ENCODE measurements around the gene FGF6.
"Not testable (repeated sequence)": the region's sequence is repeated elsewhere in the genome, so short reads cannot be mapped to it uniquely, and the experiment has no call there.

Gene FGF6, protein sequence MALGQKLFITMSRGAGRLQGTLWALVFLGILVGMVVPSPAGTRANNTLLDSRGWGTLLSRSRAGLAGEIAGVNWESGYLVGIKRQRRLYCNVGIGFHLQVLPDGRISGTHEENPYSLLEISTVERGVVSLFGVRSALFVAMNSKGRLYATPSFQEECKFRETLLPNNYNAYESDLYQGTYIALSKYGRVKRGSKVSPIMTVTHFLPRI

DNA sequence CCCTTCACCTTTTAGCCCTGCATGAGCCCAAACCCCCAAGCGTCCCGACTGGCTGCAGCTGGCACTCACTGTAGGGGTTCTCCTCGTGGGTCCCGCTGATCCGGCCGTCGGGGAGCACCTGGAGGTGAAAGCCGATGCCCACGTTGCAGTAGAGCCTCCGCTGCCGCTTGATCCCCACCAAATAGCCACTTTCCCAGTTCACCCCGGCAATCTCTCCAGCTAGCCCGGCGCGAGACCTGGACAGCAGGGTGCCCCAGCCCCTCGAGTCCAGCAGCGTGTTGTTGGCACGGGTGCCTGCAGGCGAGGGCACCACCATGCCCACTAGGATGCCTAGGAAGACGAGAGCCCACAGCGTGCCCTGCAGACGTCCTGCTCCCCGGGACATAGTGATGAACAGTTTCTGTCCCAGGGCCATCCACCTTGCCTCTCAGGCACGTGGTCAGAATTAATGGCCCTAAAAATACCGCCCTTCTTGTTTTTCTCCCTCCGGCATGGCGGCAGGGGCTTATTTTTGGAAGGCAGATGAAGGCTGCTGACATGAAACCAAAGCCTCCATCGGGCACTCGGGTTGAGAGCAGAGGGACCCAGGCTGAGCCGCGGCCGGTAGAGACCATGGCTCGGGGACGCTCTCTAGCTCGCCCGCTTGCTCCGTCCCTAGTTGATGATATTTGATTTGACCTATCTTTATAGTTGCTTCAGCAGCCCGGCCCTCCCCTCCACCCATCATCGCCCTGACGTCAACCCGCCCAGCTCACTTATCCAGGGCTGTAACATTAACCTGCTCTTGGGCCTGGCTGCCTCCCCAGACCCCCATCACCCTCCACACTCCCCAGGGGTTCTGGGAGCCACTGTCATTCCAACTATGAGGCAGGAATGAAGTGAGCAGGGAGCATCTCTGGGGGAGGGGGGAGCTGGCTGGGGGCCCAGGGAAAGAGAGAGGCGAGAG, at the start of gene FGF6:
Gene FGF6, minus strand, starts transcription at position 660 of the 946 bp plus-strand sequence. Its CDS starts 245 bp downstream, at position 415.
- no peak for DNase-seq (ENCODE audit: low read depth in 3 of 3)

DNA sequence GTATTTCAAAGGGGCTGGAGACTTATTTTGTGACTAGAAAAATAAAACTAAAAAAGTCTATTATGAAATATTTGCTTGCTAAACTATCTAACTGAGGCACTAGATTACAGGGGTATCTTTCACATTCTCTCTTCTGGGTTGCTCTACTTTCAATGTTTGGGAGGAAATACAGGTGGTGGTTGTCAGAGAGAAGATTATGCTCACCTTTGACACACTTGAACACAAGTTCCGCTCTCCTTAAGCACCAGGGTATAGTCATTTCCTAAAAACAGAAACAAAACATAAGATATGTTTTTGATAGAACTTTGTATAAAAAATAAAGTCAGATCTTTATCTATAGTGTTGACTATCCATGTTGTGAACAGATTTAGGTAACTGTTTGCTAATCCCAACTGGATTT, 45.4 kb upstream of the FGF6 start:
- no peak for DNase-seq (ENCODE audit: low read depth in 3 of 3)

DNA sequence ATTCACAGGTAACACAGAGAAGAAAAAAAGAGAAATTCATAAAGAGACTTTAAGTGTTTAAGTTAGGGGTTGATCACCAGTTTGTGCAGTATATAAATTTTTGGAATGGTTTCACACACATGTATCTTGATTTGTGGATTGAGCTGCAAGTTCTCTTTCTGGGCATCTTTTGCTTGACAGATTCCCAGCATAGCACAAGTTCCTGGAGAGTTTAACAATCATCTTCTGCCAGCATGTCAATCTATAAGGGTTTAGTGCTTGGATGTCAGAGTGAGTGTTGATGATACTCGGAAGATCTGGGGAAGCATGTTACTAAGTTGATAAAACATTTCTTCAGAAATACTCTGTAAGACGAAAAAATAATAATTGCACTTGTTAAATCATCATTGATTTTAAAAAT, 43.9 kb upstream of the FGF6 start:
- no peak for DNase-seq (ENCODE audit: low read depth in 3 of 3)

DNA sequence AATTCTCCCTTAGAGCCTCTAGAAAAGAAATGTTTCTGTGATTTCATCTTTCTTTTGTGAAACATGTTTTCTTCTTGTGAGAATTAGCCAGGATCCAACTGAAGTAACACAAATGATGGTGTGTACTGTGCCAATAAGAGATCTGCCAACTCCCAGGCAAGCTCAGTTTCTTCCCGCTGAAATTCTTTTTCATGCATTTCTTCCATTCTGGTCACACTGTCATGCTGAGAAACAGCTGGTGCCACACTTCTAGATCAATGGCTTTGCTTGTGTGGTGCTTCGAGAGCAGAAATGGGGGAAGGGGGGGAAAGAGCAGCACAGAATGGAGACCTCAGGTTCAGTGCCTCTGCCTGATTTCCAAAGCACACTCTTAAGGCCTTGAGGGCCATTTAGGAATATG, 41.4 kb upstream of the FGF6 start:
- DNase-seq (ENCODE audit: low read depth in 3 of 3), result no peak

DNA sequence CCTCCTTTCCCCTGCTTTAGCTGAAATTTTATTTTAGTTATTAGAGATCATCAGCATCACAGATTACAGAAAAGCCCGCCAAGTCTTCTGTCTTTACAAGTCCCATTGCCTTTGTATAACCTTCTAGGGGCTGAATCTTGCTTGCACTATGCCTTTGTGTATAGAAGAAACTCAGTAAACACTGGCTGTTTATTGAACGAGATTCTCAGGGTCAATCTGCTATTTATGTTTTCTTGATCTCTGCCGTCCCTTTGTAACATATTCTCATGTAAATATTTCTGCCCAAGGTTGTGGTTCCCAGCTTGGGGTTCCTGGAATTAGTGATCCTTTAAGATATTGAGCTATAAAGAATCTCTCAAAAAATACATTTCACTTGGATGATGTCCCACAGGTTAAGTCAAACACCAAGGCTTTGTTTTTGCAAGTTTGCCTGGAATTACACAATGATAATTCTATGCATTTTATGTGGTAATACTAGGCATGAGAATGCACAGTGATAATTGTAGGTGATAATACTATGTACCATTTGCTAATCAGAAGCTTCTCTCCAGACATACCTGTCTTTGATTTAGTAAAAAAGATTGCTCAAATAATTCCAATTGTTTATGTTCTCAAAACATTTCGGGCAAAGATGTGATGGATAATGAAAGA, 40.6 kb upstream of the FGF6 start:
- no peak for DNase-seq (ENCODE audit: low read depth in 3 of 3)

DNA sequence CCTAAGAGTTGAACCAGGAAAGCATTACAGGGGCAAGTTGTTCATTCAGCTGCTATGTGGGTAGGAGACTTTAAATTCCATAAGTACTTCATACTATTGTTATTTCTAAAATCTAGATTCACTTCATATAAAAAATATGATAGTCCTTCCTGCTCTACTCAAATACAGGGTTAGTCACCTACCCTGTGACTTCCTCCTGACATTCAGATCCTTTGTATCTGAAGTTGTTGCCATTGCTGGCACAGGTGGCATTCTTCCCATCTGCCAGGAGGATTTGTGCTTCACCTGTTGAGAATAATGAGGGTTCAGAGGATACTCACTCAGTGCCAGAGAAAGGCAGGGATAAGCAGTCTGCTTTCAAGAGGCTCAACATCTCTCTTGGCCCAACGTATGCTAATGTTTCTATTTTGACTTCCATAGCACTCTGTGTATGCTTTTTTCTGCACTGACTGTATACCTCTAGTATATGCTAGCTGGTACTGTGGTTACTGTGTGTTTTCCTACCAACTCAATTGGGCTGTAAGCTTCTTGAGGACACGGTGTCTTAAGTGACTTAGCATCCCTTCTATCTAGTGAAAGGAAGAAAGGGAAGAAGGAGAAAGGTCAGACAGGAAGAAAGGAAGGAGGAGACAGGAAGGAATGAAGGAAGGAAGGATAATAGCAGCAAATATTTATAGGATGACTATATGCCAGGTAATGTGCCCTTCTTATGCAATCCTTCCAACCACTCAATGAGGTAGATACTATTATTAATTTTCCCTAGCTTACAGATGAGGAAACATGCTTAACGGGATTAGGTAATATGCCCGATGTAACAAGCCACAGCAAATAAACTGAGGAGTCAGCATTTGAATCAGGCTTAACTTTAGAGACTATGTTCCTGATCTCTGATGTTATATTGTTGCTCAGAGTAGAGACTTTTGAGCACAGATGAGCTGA, 38.5 kb upstream of the FGF6 start:
- no peak for DNase-seq (ENCODE audit: low read depth in 3 of 3)

DNA sequence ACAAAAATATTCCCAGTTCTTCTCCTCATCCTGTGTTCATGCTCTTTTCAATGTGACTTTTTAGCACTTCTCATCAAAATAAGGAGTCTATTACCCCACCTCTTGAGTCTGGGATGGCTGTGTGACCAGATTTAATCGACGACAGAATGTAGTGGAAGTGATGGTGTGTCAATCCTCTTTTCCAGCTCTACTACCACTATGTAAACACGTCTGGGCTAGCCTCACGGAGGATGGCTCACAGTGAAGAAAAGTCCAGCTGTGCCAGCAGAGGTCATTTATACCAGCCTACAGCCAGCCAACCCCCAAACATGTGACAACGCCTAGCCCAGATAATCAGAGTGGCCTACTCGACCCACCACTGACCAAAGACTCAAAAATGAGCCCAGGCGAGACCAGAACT, 37.3 kb upstream of the FGF6 start:
- no peak for DNase-seq (ENCODE audit: low read depth in 3 of 3)

DNA sequence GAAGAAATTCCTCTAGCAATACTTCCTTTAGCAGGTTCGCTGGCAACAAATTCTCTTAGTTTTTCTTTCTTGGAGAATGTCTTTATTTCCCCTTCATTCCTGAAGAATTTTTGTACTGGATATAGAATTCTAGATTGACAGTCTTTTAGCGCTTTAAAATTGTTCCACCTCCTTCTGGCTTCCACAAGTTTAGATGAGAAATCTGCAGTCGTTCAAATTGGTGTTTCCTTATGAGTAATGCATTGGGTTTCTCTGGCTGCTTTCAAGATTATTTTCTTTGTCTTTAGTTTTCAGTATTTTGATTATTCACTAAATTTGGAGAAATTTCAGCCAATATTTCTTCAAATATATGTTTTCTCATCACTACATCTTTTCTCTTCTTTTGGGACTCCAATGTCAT, 33.3 kb upstream of the FGF6 start:
- DNase-seq (ENCODE audit: low read depth in 3 of 3), result no peak

DNA sequence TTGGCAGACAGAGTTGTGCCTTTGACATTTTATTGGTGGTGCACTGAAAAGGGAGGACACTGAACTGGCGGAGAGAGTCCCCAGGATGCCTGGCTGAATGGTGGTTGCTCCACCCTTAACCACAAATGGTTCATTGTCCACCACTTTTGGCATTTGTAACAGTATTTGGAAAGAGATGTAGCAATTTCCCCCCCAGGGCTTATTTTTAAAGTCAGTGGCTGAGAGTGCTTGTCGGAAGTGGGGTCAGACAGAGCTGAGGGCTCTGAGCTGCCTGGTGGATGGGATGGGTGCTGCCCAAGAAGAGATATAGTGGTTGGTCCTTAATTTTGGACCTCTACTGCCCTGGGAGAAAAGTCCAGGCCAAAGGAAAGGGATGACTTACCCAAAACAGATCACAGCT, 31.5 kb upstream of the FGF6 start:
- no peak for DNase-seq (ENCODE audit: low read depth in 3 of 3)

DNA sequence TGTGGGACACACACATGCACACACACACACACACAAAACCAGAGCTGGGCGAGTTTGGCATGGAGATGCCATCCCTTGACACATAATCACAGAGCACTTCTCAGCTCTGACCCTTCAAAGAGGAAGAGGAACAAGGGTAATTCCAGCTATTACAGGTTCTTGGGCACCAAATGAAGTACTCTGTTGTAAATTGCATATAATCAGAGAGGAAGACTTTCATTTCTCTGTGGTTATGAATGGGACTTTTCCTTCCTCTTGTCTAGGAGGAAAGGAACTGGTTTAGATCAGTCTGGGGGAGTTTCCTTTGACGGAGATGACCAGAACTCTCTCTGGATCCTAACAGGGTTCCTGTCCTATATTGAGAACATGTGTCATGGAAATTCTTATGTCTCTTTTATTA, 26.4 kb upstream of the FGF6 start:
- no peak for DNase-seq (ENCODE audit: low read depth in 3 of 3)

DNA sequence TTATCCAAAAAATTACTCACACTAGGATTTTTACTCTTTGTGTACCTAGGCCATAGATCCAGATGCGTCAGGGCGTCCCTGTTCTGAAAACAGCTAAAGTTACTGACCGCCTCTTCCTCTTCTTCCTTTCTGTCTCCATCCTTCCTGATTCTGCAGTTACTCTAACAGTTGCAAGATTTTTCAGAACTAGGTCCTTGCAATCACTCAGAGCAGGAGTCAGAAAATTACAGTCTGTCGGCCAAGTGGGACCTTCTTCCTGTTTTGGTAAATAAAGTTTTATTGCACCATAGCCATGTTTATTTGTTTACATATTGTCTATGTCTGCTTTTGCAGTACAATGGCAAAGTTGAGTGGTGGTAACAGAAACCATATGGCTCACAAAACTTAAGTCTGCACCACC, 25.6 kb upstream of the FGF6 start:
- no peak for DNase-seq (ENCODE audit: low read depth in 3 of 3)

DNA sequence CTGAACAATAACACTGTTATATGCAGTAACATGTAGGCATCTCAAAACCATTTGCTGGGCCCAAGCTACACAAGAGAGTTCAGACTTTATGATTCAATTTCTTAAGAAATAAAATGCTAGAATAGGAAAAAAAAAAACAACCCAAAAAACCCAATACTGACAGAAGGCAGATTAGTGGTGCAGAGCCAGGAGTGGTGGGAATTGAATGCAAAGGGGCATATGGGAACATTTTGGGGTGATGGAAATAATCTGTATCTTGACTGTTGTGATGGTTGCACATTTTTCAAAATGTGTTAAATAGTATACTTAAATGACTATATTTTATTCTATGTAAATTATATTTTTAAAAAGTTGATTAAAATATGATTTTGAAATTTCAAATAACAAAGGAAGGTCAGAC, 23.4 kb upstream of the FGF6 start:
- DNase-seq (ENCODE audit: low read depth in 3 of 3), result no peak

DNA sequence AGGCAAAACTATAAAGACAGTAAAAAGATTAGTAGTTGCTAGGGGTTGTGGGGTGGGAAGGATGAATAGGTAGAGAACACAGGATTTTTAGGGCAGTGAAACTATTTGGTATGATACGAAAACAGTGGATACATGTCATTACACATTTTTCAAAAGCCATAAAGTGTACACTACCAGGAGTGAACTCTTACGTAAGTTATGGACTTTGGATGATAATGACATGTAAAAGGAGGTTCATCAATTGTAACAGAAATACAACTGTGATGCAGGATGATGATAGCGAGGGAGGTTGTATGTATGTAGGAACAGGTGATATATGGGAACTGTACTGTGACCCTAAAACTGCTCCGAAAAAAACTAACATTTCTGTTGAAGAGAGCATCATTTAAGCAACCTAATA, 15.1 kb upstream of the FGF6 start:
- DNase-seq (ENCODE audit: low read depth in 3 of 3), result no peak

DNA sequence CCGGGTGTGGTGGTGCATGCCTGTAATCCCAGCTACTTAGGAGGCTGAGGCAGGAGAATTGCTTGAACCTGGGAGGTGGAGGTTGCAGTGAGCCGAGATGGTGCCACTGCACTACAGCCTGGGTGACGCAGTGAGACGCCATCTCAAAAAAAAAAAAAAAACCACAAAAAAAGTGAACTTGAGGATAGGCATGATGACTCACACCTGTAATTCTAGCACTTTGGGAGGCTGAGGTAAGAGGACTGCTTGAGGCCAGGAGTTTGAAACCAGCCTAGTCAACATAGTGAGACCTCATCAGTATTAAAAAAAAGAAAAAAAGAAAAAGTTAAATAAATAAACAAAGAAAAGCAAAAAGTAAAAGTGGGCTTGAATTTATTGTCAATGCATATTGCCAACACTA, 10.2 kb upstream of the FGF6 start:
- DNase-seq (ENCODE audit: low read depth in 3 of 3), result not testable (repeated sequence)

DNA sequence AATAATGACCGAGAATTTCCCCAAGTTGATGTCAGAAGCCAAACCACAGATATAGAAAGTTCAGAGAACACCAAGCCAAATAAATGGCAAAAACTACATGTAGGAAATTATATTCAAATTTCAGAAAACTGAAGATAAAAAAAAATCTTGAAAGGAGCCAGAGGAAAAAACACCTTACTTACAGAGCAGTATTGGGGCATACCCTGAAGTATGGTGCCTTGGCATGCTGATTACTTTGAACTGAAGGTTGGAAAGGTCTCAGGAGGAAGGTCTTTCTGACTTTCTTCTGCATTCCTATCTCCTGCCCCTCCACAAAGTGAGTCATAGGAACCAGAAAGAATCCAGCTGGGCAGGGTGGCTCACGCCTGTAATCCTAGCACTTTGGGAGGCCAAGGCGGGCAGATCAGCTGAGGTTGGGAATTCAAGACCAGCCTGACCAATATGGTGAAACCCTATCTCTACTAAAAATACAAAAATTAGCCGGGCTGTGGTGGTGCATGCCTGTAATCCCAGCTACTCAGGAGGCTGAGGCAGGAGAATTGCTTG, 8.8 kb upstream of the FGF6 start:
- no peak for DNase-seq (ENCODE audit: low read depth in 3 of 3)

DNA sequence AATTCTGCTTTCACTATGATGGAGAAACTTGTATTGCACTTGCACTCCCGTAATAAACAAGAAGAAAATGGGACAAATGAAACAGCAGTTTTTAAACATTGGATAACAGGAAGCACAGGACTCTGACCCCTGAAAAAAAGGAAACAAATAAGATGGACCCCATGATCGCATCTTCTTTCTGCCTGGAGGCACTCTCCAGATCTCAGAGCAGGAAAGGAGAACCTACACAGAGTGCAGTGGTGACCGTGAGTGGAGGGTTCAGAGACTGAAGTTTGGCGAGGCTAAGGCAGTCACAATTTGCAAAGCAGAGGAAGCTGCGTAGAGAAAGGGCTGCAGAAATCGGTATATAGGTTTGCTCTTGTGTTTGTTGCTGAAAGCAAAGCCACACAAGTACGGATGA, 6.1 kb upstream of the FGF6 start:
- no peak for DNase-seq (ENCODE audit: low read depth in 3 of 3)

DNA sequence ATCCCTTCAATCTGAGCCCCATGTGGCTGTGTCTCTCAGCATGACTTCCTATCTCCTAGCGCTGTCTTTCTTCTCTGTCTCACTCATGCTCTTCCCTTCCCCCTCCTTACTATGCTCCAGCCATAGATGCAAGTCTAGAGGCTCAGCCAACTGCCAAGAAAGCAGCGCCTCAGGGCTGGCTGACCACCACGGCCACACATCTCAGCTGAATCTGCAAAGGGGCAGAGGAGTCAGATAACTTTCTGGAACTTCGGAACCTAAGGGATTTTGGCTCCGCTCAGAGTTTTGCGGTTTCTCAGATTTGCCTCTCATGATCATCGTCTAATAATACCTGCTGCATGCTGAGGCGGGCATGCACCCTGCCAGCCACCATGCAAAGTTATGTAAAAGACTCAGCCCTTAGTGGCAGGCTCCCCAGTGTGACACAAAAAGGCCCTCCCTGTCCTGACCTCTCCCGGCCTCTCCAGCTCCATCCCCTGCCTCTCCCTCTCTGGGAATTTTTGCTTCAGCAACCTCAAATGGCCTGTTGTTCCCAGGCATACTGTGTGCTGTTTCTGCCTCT, 5.0 kb upstream of the FGF6 start:
- no peak for DNase-seq (ENCODE audit: low read depth in 3 of 3)

DNA sequence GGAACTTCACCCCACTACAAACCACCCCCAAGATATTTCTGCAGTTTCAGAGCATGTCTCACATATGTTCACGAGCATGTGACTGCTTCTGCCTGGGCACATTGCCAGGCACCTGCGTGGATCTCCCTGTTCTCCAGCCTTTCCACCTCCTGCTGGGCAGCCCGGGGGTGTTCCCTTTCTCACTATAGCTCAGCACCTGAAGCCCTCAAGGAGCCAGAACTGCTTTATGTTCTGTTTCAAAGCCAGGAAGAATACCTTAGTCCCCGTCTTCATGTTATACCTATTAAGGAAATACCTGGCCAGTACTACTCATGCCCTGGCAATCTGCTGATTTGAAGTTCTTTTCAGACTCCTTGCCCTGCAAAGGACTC, 4.2 kb upstream of the FGF6 start:
- DNase-seq (ENCODE audit: low read depth in 3 of 3), result no peak

DNA sequence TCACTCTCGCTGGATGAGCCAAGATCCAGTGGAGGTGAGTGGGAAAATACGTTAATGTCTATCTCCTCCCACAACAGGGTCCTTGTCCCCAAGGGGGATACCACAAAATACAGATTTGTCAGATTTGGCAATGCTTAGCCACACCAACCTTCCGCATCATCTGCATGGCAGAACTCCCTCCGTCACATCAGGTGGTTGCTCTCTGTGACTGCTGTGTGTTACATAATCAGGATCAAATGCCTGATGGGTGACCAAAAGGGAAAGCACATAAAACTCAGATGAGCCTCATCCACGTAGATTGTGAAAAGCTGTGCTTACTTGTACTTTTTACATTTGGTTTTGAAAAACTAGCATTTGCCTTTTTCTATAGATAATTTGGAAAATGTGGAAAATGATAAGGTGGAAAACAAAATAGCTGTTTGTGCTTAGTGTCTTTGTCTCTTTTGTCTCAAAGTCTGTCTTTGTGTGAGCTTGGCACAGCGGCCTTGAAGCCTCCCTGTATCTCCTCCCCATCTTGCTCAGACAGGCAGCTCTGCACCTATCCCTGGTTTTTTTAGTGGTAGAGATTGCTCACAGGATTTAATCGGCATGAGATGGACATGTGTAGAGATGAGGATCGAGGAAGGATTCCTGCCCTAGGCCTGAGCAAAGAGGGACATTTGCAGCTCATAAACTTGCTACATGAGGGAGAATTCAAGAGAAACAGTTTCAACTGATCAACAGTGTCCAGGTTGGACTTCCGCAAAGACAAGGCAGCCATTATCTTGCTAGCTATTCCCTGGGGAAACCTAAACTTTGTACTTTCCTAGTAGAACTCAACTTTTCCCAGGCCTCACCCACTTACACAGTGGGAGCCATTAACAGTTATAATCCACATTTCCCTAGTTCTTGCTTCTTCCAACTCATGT, 3.6 kb upstream of the FGF6 start:
- no peak for DNase-seq (ENCODE audit: low read depth in 3 of 3)

DNA sequence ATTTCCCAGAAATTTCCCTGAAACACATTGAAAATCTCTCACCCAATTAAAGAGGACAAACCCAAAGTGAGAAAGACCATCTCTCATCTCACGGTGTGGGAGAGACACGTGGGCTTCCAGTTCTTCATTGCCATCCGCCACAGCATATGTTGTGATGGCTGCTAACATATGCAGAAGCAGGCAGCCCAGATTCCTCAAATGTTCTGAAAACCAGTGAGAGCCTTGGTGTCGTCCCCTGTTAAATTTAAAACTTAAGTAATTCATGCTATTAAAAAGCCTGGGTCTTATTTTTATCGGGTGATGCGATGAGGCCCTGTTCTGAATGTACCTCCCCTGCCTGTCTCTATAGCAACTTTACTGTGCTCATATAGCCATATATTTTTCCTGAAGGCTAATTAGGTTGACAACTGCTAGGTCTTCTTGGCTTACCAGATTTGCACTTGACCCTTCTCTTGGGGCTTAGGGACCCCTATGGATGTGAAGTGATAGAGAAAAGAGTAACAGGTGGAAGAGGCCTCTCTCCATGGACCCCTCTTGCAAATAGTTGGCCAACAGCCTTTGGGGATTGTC, 2.8 kb upstream of the FGF6 start:
- no peak for DNase-seq (ENCODE audit: low read depth in 3 of 3)

Data from stimulated activated CD4-positive, alpha-beta T cell treated with anti-CD3 and anti-CD28 coated beads, TNF-alpha, amount 100 ng/mL, for 48 hours (primary cell).